Activated CD4-positive, CD25-positive, alpha-beta regulatory T cell treated with anti-CD3 and anti-CD28 coated beads, Interleukin-2, amount 50 U/mL, for 72 hours (primary cell): ENCODE results near the gene UBE3B.

Source experiments
- DNase-seq: peaks from one replicate; pipeline ENCODE4 v3.0.0; 2021

Gene UBE3B

GRCh38 chr12:109500406-109501185 is 23.2 kb downstream of the UBE3B start:
- DNase-seq: no peak

DNA sequence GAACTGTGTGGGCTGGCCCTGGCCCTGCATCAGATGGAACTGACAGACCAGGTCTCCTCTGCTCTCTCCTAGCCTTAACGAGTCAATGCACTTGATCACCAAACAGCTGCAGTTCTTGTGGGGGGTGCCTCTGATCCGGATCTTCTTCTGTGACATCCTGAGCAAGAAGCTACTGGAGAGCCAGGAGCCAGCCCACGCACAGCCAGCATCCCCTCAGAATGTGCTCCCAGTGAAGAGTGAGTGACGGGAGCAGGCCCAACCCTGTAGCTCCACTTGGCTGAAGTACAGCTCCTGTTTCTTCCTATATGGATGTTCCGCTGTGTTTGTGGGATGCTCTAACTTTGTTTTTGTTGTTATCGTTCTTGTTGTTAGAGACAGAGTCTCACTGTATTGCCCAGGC is 23.9 kb downstream of the UBE3B start:
- no peak for DNase-seq

DNA sequence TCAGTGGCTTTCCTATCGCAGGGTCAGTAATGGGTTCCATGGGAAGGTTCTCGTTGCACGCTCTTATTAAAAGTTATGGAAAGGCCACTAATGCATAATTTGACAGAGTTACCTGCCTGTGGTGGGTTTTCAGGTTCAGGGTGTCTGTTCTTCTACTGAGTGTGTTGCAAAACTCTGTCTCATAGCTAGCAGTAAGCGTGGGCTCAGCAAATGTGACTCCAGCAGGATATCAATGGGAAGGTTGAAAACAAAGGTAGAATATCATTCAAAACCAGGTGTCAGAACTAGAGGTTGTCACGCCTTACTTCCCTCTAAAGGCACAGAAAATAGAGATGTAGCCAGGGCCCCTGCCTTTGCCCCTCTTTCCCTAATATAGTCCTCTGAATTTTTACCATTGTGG is 24.9 kb downstream of the UBE3B start:
- no peak for DNase-seq

DNA sequence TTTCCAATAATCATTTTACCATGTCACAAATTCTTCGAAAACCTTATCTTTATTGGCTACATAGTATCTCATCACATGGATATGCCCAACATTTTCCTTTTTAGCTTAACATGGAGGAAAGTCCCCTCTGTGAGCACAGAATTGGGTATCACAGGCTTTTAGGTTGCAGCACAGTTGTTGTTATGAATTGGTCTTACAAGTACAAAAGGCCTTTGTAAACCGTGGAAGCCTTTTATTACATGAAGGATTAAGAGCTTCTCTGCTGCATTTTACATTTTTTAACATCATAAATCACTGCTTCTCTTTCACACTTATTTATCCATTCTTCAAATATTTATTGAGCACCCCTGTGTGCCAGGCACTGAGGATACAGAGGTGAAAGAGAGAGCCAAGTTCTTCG is 26.2 kb downstream of the UBE3B start:
- DNase-seq: no peak

- no peak for DNase-seq
Observed at GRCh38 chr12:109504068-109504467, 26.6 kb downstream of the UBE3B start.

DNA sequence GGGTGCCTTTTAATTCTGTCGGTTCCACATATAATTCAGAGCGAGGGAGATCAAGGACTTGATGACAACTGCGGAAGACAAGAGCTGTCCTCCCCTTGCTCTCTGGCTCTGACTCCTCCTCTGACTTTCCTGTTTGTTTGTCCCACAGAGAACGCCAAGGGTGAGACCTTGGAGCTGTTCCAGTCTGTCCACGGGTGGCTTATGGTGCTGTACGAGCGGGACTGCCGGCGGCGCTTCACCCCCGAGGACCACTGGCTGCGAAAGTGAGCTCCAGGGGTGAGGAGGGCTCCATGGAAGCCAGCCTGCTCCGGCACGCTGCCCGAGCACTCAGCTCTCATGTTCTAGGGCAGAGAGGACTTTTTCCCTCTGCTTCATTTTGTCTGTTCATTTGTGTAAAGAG is 32.8 kb downstream of the UBE3B start:
- DNase-seq: no peak

DNA sequence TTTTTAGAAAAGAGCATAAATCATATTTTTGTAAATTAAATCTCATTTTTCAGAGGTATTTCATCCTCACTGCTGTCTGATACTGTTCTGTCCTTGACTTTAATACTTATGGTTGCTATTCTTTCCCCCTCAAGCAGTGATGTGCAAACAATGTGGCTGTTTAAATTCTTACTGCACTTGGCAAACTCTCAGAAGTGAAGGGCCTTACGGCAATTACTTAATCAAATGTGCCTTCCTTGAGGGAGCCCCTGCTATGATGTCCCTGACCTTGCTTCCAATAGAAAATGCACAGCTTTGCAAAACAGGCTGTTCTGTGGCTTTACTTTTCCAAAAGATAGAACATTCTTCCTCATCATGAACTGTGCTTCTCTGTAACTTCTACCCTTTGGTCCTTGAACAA is 35.2 kb downstream of the UBE3B start:
- no peak for DNase-seq

DNA sequence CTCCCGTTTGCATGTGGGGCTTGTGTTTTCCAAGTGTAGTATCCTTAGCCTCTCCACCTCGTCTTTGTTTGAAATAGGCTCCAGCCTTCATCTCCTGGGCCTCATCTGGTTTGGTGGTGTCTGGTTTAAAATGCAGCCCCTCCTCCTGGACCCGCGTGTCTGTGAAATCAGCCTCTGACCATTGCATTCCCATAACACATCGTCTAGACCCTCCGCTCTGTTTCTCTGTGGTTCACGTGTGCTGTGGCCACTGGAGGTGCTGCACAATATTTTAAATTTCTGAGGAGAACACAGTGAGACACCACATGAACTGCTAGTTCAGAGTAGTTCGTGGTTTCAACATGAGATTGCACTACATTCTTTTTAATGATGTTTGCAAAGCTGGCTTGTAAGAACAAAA is 35.6 kb downstream of the UBE3B start:
- DNase-seq: no peak

DNA sequence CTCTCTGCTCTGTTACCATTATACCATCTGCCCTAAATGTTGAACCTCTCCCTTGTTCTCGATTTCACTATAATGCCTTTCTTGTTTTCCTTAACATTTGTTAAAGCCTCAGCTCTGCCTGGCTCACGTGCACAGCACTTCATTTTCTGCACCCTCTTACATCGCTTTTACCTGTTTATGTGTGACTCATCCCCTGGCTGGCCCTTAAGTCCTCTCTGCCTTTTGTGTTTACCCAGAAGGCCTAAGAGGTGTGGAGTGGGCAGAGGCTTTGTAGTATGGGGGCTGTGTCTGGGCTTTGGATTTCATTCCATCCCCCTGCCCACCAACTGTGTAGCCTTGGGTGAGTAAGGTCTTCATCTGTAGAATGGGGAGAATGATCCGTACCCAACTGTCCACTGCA is 36.5 kb downstream of the UBE3B start:
- DNase-seq: no peak

DNA sequence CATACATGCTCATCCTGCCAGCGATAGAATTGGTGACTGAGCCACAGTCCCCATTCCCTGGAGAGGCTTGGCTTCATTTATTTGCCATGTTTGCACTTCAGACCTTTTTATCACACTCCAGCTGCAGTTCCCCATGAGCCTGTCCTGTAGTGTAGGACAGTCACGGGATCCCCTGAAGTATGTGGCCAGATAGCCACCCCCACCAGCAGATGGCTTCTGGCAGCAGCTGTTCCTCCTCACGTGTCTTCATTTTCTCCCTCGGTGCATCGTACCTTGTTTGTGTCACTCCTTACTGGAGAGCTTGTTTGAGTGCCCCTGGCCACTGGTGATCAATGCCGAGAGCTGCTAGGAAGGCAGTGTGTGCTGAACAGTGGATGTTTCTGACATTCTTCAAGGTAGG is 40.2 kb downstream of the UBE3B start:
- no peak for DNase-seq

DNA sequence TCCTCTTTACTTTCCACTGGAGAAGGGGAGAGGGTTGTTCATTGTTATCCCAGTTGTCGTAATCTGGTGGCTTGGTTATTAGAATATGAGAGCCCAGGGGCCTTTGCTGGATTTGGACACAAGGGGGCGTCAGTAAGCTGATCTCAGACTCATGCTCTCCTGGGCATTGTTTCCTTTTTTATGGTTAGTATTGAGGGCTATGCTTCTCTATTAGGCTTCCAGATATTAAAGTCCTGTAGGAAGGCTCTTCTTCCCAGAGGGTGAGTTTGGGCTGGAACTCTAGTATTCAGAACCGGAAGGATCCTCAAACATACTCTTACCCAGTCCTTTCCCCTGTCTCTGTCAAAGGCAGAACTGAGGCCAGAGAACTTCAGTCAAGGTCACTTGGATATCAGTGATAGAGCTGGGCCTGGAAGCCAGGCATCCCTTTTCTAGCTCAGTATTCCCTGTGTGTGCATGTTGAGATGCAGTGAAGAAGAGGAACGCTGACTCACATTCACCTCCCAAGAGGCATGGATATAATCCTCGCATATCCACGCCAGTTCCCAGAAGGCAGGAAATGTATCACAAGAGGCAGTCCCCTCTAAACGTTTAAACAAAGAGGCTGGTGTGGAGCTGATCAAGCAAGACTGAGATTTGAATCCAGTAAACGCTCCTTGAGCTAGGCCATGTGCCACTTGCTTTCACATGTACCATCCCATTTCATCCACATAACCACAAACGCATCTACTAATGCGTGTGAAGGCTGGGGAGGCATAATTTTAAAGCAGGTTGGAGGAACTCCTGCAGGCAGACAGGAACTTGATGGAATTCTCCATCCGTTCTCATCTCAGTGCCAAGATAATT is 41.6 kb downstream of the UBE3B start:
- DNase-seq: no peak

DNA sequence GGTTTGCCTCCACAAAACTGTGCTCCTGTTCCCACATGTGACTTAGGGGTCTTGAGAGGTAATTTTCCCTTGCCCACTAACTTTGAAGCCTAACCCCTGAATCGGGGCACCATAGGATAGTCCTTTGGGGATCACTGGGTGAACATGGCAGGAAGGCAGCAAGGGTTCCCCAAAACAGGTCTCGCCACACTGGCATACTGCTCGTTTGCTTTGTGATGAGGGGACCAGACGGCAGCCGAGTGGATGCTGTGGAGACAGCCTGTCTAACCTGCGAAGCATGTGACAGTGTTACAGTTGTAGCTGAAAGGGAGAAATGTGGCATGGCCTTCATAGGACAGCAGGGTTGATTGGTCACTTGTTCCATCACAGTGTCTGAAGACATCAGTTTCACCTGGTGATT is 42.4 kb downstream of the UBE3B start:
- DNase-seq: no peak

DNA sequence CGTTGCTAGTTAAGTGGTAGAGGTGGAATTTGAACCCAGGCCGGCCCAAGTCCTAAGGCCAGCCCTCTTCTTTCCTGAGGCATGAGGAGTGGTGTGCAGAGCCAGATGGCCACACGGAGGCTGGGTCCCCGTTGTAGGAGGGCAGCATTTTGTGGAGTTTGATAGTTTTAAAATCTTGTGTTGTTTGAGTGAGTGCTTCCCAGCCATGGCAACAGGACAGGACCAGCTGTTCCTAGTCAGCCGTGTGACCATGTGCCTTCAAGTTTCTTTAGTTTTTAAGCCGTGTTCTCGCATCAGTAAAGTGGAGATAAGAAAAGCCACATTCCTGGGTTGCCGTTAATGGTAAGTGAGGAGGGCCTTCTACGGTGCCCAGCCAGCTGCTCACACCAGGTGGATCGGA is 44.4 kb downstream of the UBE3B start:
- no peak for DNase-seq

GRCh38 chr12:109523071-109523470 is 45.6 kb downstream of the UBE3B start:
- DNase-seq: no peak

DNA sequence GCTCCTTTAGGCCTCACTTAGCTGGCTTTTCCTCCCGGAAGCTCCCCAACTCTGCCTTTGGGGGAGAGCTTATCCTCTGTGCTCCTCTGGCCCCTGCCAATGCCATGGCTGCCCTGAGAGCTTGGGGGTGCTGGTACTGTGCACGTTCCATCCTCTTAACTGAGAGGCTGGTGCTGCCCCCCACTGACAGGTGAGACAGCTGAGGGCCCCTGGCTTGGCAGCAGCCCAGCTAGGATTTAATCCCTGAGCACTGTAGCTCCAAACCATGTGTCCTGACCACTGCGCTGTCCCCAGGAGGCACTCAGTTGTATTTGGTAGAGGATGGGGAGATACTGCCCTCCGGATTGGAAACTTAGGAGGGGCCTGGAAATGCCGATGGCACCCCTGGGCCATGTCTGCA is 46.1 kb downstream of the UBE3B start:
- DNase-seq: no peak

DNA sequence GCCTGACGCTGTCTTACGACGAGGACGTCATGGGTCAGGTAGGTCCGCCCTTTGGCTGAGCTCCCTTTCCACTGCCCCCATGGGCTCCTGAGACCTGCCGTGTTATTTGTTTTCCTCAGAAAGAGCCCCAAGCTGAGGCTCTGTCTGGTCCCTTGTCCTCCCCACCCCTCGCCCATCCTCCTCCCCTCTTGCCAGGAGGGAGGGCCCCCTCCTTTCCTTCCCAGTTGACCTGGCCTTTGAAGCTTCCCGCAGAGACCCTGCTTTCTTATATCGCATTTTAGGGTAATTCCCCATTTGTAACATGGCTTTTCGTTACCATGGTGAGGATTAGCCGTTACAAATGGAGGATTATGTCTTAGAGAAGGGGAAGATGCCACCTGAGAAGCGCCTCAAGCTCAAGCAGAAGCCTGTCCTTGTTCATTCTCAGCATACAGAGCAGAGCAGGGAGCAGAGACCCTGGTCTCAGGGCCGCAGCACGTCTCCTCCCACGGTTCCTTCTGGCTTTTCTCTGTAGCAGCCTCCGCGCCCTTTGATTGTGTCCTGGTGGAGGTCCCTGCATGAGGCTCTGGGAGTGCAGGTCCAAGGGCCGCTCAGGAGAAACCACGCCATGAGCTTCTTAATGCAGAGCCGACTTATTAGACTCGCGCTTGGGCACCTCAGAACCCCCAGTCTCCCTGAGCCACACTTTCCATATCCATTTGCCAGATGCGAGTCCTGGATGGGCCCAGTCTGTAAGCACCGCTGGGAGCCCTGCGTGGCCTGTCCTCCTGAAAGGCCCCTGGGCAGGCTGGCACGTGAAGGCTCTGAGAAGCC is 47.2 kb downstream of the UBE3B start:
- no peak for DNase-seq

DNA sequence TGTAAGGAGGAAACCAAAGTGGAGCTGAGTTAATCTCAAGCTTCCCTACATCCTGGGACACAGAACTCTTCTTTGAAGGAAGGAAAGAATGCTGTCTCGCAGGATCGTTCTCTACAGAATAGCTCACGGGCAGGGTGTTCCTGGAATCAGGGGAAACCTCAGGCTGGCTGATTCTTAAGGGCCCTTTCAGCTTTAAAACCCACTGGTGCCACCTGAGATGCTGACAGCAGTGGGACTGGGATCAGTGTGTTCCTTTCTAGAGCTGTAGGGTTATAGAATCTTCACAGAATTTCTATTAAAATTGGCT is 47.8 kb downstream of the UBE3B start:
- DNase-seq: no peak

DNA sequence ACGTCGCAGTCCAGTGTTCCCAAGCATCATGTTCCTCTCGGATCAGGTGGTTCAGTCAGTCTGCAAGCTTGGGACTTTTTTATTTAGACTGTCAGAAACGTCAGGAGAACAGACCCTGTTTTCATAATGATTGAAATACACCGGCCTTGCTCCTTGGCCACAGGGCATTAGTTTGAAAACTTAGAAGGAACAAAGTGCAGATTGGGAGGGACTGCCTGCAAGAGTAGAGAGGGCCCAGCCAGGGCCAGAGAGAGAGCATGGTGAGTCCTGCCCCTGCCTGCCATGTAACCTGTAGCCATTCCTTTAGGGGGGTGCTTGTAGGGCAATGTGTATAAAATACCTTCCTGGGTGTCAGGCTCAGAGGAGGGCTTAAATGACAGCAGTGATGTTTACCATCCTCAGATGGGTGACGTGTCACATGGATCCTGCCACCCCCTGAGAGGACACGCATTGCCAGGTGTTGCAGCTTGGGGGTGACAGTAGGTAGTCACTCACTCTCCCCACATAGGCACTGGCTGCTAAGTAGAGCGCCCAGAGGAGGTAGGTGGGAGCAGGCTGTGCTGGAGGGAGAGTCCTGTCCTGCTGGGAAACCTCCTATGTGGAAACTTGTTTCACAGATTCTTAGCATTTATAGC is 50.2 kb downstream of the UBE3B start:
- no peak for DNase-seq

- DNase-seq: no peak
Observed at GRCh38 chr12:109529691-109530640, 52.5 kb downstream of the UBE3B start.

GRCh38 chr12:109531411-109531810 is 54.0 kb downstream of the UBE3B start:
- DNase-seq: no peak

DNA sequence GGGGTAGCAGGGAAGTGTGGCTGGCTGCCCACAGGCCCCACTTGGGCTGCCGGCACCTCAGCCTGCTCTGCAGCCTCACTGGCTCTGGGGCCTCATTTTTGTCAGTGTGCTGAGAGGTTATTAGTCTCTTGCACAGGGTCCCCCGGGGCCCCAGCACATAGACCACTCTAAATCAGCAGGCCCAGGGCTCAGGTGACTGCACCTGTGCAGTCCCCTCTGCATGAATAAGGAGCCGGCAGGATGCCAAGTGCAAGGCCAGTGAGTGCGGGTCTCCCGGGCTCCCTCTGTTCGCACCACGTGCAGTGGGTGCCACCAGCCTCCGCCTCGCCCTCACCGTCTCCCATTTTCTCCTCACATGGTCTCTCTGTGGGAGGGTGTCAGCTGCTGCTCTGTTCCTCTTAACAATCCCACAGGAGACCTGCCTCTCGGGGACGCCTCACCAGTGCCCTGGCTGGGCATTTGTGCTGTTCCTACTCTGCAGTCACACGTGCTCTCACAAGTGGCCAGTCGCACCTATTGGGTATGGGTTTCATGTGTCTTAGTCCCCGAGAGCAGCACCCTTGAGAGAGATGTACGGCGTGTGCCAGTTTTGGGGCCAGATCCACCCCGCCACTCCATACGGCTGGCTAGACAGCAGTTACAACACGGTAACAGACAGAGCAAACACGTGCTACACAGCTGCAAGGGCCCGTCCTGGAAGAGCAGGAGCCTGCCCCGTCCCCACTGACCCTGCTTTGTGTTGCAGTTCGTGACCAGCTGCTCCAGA is 55.5 kb downstream of the UBE3B start:
- DNase-seq: no peak

GRCh38 chr12:109533487-109533740 is 56.0 kb downstream of the UBE3B start:
- no peak for DNase-seq
